Karpas-422 (cell line): ENCODE data around the gene RLN3. TPM values are rescaled to one million over a fixed set of nuclear protein-coding genes. Genes with fewer than 3 reads are reported as not detected.

Source experiments
- DNase-seq: peaks from one replicate; pipeline ENCODE4 v3.0.0-alpha.2; 2015
- H2AFZ ChIP-seq: fragments of 200-600 bp; sonication (generic); 2 replicates; pipeline ENCODE4 v1.6.1; 2014; ENCODE audit warnings: antibody characterized with exemption, low read length, mixed read lengths
- H3K27ac ChIP-seq: fragments of 200-600 bp; sonication (generic); 2 replicates; pipeline ENCODE4 v1.5.1; 2014; ENCODE audit warnings: mild to moderate bottlenecking, low read length, moderate library complexity
- H3K27me3 ChIP-seq: fragments of 200-600 bp; sonication (generic); 2 replicates; pipeline ENCODE4 v1.6.1; 2014; ENCODE audit warnings: low read length, mixed read lengths
- H3K36me3 ChIP-seq: fragments of 200-600 bp; sonication (generic); 2 replicates; pipeline ENCODE4 v1.6.1; 2014; ENCODE audit warnings: low read length, mixed read lengths; ENCODE audit not compliant: insufficient read depth
- H3K4me1 ChIP-seq: fragments of 200-600 bp; sonication (generic); 2 replicates; pipeline ENCODE4 v1.6.1; 2014; ENCODE audit warnings: mild to moderate bottlenecking, low read length, mixed read lengths
- H3K4me2 ChIP-seq: fragments of 200-600 bp; sonication (generic); 2 replicates; pipeline ENCODE4 v1.6.1; 2014; ENCODE audit warnings: low read length, low read depth, mild to moderate bottlenecking; ENCODE audit not compliant: poor library complexity, severe bottlenecking
- H3K4me3 ChIP-seq: fragments of 200-600 bp; sonication (generic); 2 replicates; pipeline ENCODE4 v1.5.1; 2014; ENCODE audit warnings: mild to moderate bottlenecking, antibody characterized with exemption, low read length, mixed read lengths
- H3K79me2 ChIP-seq: fragments of 200-600 bp; sonication (generic); 2 replicates; pipeline ENCODE4 v1.6.1; 2014; ENCODE audit warnings: mild to moderate bottlenecking, low read length, mixed read lengths
- H3K9ac ChIP-seq: fragments of 200-600 bp; sonication (generic); 2 replicates; pipeline ENCODE4 v1.6.0; 2014; ENCODE audit warnings: low read length
- H3K9me2 ChIP-seq: fragments of 200-600 bp; sonication (generic), shearing (Covaris generic); replicated peaks from 2 replicates; pipeline ENCODE4 v1.6.0; 2014; ENCODE audit warnings: mild to moderate bottlenecking, low read length, moderate library complexity; ENCODE audit not compliant: insufficient read depth
- H3K9me3 ChIP-seq: fragments of 300-700, 200-600 bp; sonication (generic); 2 replicates; pipeline ENCODE4 v1.6.1; 2014; ENCODE audit warnings: low read length, mixed read lengths
- H4K20me1 ChIP-seq: fragments of 200-600 bp; sonication (generic); 2 replicates; pipeline ENCODE4 v1.6.1; 2014; ENCODE audit warnings: mild to moderate bottlenecking, antibody characterized with exemption, low read length, low read depth; ENCODE audit not compliant: insufficient read depth
- total RNA-seq: library from RNA; depleted of rRNA; stranded (reverse); fragments of >200 nt; shearing (Covaris generic); gene quantifications from 2 replicates; pipeline ENCODE4 v1.2.3, GENCODE V29; 2014; ENCODE audit warnings: low replicate concordance

The RLN3 gene
- total RNA-seq, 1 experiment from 2014 or later, result not detected

- Histone ChIP-seq H3K9me2 (no peaks in the 10 kb centered on the region), H3K4me3 (no peak overlapping the region), H3K79me2 (peaks cover 35% of the 10 kb centered on the region), H3K27me3 (no peaks in the 10 kb centered on the region), H3K4me1 (peaks cover 6% of the 10 kb centered on the region), H3K27ac (no peak overlapping the region), H3K9ac (no peak overlapping the region), H3K36me3 (peaks cover 6% of the 10 kb centered on the region; the same call in 1 of the 2 replicates), H4K20me1 (no peaks in the 10 kb centered on the region), H3K4me2 (no peak overlapping the region), H3K9me3 (0 out of 2 replicates have a peak, but pooled peaks cover 4% of the 10 kb centered on the region), H2AFZ (no peak overlapping the region)
- DNase-seq, result no peak
Observed at GRCh38 chr19:13997631-13997962, 30.4 kb upstream of the RLN3 start.

GRCh38 chr19:13998426-13998825 is 29.5 kb upstream of the RLN3 start:
- H3K79me2 ChIP-seq, result peaks cover 38% of the 10 kb centered on the region
- H3K9me2 ChIP-seq, result no peaks in the 10 kb centered on the region
- no peak overlapping the region for H3K27ac ChIP-seq
- H3K4me1 ChIP-seq, result peaks cover 12% of the 10 kb centered on the region
- H3K4me3 ChIP-seq, result no peak overlapping the region
- H3K36me3 ChIP-seq, result peaks cover 6% of the 10 kb centered on the region; the same call in 1 of the 2 replicates
- no peaks in the 10 kb centered on the region for H4K20me1 ChIP-seq
- no peaks in the 10 kb centered on the region for H3K27me3 ChIP-seq
- H2AFZ ChIP-seq, result no peak overlapping the region
- H3K4me2 ChIP-seq, result no peak overlapping the region
- no peak overlapping the region for H3K9ac ChIP-seq
- H3K9me3 ChIP-seq, result 0 out of 2 replicates have a peak, but pooled peaks cover 4% of the 10 kb centered on the region
- no peak for DNase-seq

- Histone ChIP-seq H3K9me2 (no peaks in the 10 kb centered on the region), H3K79me2 (peaks cover 38% of the 10 kb centered on the region), H3K4me2 (no peak overlapping the region), H3K36me3 (peaks cover 6% of the 10 kb centered on the region; the same call in 1 of the 2 replicates), H2AFZ (no peak overlapping the region), H3K9me3 (0 out of 2 replicates have a peak, but pooled peaks cover 4% of the 10 kb centered on the region), H3K4me1 (peaks cover 16% of the 10 kb centered on the region), H3K27me3 (no peaks in the 10 kb centered on the region), H3K4me3 (no peak overlapping the region), H4K20me1 (no peaks in the 10 kb centered on the region), H3K27ac (no peak overlapping the region), H3K9ac (no peak overlapping the region)
- DNase-seq, result no peak
Observed at GRCh38 chr19:13999085-13999484, 28.9 kb upstream of the RLN3 start.

- H3K4me1 ChIP-seq, result peaks cover 26% of the 10 kb centered on the region
- H2AFZ ChIP-seq, result no peak overlapping the region
- H3K27ac ChIP-seq, result no peak overlapping the region
- no peak overlapping the region for H3K4me2 ChIP-seq
- 0 out of 2 replicates have a peak, but pooled peaks cover 4% of the 10 kb centered on the region for H3K9me3 ChIP-seq
- H3K79me2 ChIP-seq, result peaks cover 46% of the 10 kb centered on the region
- peaks cover 6% of the 10 kb centered on the region; the same call in 1 of the 2 replicates for H3K36me3 ChIP-seq
- no peaks in the 10 kb centered on the region for H3K9me2 ChIP-seq
- no peak for DNase-seq
- no peaks in the 10 kb centered on the region for H4K20me1 ChIP-seq
- no peaks in the 10 kb centered on the region for H3K27me3 ChIP-seq
- no peak overlapping the region for H3K4me3 ChIP-seq
- no peak overlapping the region for H3K9ac ChIP-seq
Observed at GRCh38 chr19:14000691-14001375, 27.1 kb upstream of the RLN3 start.

GRCh38 chr19:14002571-14003250 is 25.2 kb upstream of the RLN3 start:
- no peak overlapping the region for H3K4me3 ChIP-seq

GRCh38 chr19:14003251-14004055 is 24.5 kb upstream of the RLN3 start:
- Histone ChIP-seq H3K4me3 (no peak overlapping the region), H3K9me2 (no peaks in the 10 kb centered on the region), H3K4me2 (peak overlapping the region; percentile 50), H3K9ac (peak overlapping the region; percentile 50), H3K27ac (peak overlapping the region; percentile 72), H3K36me3 (peaks cover 6% of the 10 kb centered on the region; the same call in 1 of the 2 replicates), H3K9me3 (0 out of 2 replicates have a peak, but pooled peaks cover 4% of the 10 kb centered on the region), H4K20me1 (no peaks in the 10 kb centered on the region), H3K27me3 (no peaks in the 10 kb centered on the region), H3K79me2 (peaks cover 36% of the 10 kb centered on the region), H2AFZ (no peak overlapping the region), H3K4me1 (peaks cover 30% of the 10 kb centered on the region)
- peak; percentile 55 for DNase-seq

More at GRCh38 chr19:14002571-14003250, 25.2 kb upstream of the RLN3 start:
- no peak for DNase-seq
- H2AFZ ChIP-seq, result no peak overlapping the region
- H3K9me2 ChIP-seq, result no peaks in the 10 kb centered on the region
- peaks cover 40% of the 10 kb centered on the region for H3K79me2 ChIP-seq
- H3K4me1 ChIP-seq, result peaks cover 30% of the 10 kb centered on the region
- 0 out of 2 replicates have a peak, but pooled peaks cover 4% of the 10 kb centered on the region for H3K9me3 ChIP-seq
- no peaks in the 10 kb centered on the region for H3K27me3 ChIP-seq
- H3K4me2 ChIP-seq, result peak overlapping the region; percentile 50
- H3K36me3 ChIP-seq, result peaks cover 6% of the 10 kb centered on the region; the same call in 1 of the 2 replicates
- no peaks in the 10 kb centered on the region for H4K20me1 ChIP-seq
- H3K9ac ChIP-seq, result peak overlapping the region; percentile 50
- peak overlapping the region; percentile 72 for H3K27ac ChIP-seq

- H3K27me3 ChIP-seq, result no peaks in the 10 kb centered on the region
- no peaks in the 10 kb centered on the region for H3K9me3 ChIP-seq
- no peaks in the 10 kb centered on the region for H3K9me2 ChIP-seq
- H3K27ac ChIP-seq, result peak overlapping the region; percentile 77
- H3K4me3 ChIP-seq, result peak overlapping the region; percentile 81
- peaks cover 36% of the 10 kb centered on the region for H3K79me2 ChIP-seq
- H2AFZ ChIP-seq, result peak overlapping the region; percentile 66
- peaks cover 6% of the 10 kb centered on the region; the same call in 1 of the 2 replicates for H3K36me3 ChIP-seq
- H3K9ac ChIP-seq, result peak overlapping the region; percentile 46
- H3K4me1 ChIP-seq, result peaks cover 30% of the 10 kb centered on the region
- DNase-seq, result no peak
- no peaks in the 10 kb centered on the region for H4K20me1 ChIP-seq
- peak overlapping the region; percentile 93 for H3K4me2 ChIP-seq
Observed at GRCh38 chr19:14004619-14005348, 23.2 kb upstream of the RLN3 start.
